Breast epithelium (tissue), 4 donors: ENCODE measurements around the gene GPER1. TPM values are rescaled to one million over a fixed set of nuclear protein-coding genes. Genes with fewer than 3 reads are reported as not detected.

ENCODE experiments used
- DNase-seq, 2 donors: peaks; one replicate each; pipeline ENCODE4 v3.0.0-alpha.2; 2019; ENCODE audit warnings: low spot score in 2 of 2
- H3K27ac ChIP-seq, 2 donors: fragments of 200-600 bp; sonication (generic) in 1 of 2; one replicate each; pipeline ENCODE4 v1.5.1; 2016 to 2019; ENCODE audit warnings: mild to moderate bottlenecking in 1 of 2
- H3K27me3 ChIP-seq, 2 donors: fragments of 200-600 bp; sonication (generic) in 1 of 2; one replicate each; pipeline versions ENCODE4 v1.5.1 to v1.6.0; 2017 to 2019; ENCODE audit warnings: control low read depth in 1 of 2, mild to moderate bottlenecking in 1 of 2
- H3K36me3 ChIP-seq: fragments of 200-600 bp; one replicate; pipeline ENCODE4 v1.5.1; 2019
- H3K4me1 ChIP-seq, 2 donors: fragments of 200-600 bp; sonication (generic); one replicate each; pipeline ENCODE4 v1.5.1; 2016 to 2019; ENCODE audit warnings: control low read depth in 1 of 2
- H3K4me3 ChIP-seq, 3 donors: fragments of 200-600 bp; sonication (generic); 1 replicate in 2 of 3; 2 replicates in 1 of 3; pipeline ENCODE4 v1.5.1; 2016 to 2019; ENCODE audit warnings: mild to moderate bottlenecking in 3 of 3, moderate library complexity in 2 of 3
- H3K9me3 ChIP-seq, 2 donors: fragments of 200-600 bp; sonication (generic) in 1 of 2; one replicate each; pipeline ENCODE4 v1.5.1; 2016 to 2019; ENCODE audit warnings: control low read depth in 1 of 2
- POLR2A ChIP-seq: fragments of 450-650 bp; IDR thresholded peaks from one replicate; pipeline ENCODE4 v1.6.1; 2016; ENCODE audit warnings: antibody characterized with exemption, mild to moderate bottlenecking, moderate library complexity
- POLR2AphosphoS5 ChIP-seq, 3 donors: sonication (generic); formaldehyde crosslinking; IDR thresholded peaks; one replicate each; pipeline ENCODE4 v1.6.1; 2017; ENCODE audit warnings: antibody characterized with exemption in 3 of 3
- intact Hi-C: fragments of 100-400 bp; cut with DNase I; formaldehyde crosslinking; loops from one replicate; pipeline ENCODE4 v1.15.1; 2023; ENCODE audit warnings: low total_unique reads
- total RNA-seq, 3 donors: library from RNA; depleted of rRNA; stranded (reverse); fragments of >200 nt; gene quantifications; one replicate each; pipeline ENCODE4 v1.1.0, GENCODE V29; 2016
- TF ChIP-seq, protein P1 (sequence below), 3 donors: fragments of 450-650 bp; IDR thresholded peaks; one replicate each; pipeline ENCODE4 v1.5.1; 2016 to 2017; ENCODE audit warnings: antibody characterized with exemption in 3 of 3, mild to moderate bottlenecking in 3 of 3, moderate library complexity in 3 of 3

Gene GPER1
- total RNA-seq, 3 donors from 2014 or later = 2.6 to 3.3 (median 3.2) TPM

DNA sequence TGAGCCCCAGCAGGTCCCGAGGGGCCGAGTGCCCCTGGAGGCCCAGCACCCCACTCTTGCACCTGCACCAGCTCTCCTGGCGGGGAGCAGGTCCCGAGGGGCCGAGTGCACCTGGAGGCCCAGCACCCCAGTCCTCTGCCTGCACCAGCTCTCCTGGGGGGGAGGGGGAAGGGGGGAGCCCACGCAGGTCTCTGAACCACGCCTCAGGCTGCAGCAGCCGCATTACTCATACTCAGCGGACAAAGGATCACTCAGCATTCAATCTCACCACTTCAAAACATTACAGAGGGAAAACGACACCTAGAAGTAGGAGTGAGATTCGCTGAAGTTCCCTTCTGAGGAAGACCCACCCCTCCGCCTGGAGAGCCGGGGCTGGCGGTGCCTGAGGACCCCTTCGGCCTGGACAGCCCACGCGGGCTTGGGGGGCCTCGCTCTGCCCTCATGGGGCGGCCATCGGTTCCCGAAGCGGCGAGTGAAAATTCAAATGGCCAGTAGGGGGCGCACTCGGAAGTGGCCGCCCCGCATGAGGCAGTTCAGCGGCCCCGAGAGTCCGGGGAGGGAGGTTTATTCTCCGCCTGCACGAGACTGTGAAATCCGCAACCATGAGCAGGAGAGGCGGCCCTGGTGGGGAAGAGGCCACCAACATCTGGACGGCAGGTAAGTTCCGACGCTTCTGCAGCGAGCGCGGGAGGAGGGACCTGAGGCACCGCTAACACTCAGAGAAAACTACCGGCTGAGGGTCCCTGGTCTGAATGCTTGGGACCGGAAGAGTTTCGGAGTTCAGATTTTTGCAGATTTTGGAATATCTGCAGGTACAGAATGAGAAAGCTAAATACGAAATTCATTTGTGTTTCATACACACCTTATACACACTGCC lies 1.1 kb upstream of the GPER1 start:
- intact Hi-C loops = no loop called here

GRCh38 chr7:1087465-1087814 lies 473 bp upstream of the GPER1 start:
- Histone ChIP-seq H3K4me1 (peaks cover 0 to 17% of the 10 kb centered on the region in 2 donors), H3K27ac (no peak overlapping the region)
- TF ChIP-seq POLR2A (no peak), POLR2AphosphoS5 (IDR thresholded peaks at IDR 0.05) (no peak)
- TF ChIP-seq, protein P1, sequence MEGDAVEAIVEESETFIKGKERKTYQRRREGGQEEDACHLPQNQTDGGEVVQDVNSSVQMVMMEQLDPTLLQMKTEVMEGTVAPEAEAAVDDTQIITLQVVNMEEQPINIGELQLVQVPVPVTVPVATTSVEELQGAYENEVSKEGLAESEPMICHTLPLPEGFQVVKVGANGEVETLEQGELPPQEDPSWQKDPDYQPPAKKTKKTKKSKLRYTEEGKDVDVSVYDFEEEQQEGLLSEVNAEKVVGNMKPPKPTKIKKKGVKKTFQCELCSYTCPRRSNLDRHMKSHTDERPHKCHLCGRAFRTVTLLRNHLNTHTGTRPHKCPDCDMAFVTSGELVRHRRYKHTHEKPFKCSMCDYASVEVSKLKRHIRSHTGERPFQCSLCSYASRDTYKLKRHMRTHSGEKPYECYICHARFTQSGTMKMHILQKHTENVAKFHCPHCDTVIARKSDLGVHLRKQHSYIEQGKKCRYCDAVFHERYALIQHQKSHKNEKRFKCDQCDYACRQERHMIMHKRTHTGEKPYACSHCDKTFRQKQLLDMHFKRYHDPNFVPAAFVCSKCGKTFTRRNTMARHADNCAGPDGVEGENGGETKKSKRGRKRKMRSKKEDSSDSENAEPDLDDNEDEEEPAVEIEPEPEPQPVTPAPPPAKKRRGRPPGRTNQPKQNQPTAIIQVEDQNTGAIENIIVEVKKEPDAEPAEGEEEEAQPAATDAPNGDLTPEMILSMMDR (IDR thresholded peaks at IDR 0.05) = no peak

More for the DNA sequence above, 1.1 kb upstream of the GPER1 start:
- Histone ChIP-seq H3K27ac (no peak overlapping the region), H3K4me1 (peaks cover 0 to 17% of the 10 kb centered on the region in 2 donors), H3K36me3 (no peaks in the 10 kb centered on the region), H3K27me3 (no peaks in the 10 kb centered on the region), H3K4me3 (peak overlapping the region; percentile 36 to 71 (median 46)), H3K9me3 (no peaks in the 10 kb centered on the region)
- TF ChIP-seq, protein P1 (IDR thresholded peaks at IDR 0.05) = peak; percentile 82 to 96 (median 87)
- TF ChIP-seq POLR2A = no peak
- DNase-seq = peak; percentile 28 to 76

DNA sequence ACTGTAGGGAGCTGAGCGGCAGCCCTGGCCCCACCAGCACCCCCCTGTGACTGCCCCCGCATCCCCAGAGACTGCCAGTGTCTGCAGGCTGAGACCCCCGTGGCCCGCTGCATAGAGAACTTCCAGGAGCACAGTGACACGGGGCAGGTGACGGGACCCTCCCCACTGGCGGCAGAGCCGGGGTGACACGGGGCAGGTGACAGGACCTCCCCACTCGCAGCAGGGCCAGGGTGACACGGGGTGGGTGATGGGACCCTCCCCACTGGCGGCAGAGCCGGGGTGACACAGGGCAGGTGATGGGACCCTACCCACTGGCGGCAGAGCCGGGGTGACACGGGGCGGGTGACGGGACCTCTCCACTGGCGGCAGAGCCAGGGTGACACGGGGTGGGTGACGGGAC lies 2.3 kb downstream of the GPER1 start:
- DNase-seq = no peak
- TF ChIP-seq POLR2A (no peak), POLR2AphosphoS5 (IDR thresholded peaks at IDR 0.05) (no peak)
- TF ChIP-seq, protein P1 (IDR thresholded peaks at IDR 0.05) = no peak
- H3K4me1 ChIP-seq = peaks cover 0 to 17% of the 10 kb centered on the region in 2 donors
- H3K27ac ChIP-seq = no peak overlapping the region
- no peaks in the 10 kb centered on the region for H3K27me3 ChIP-seq
- no peaks in the 10 kb centered on the region for H3K36me3 ChIP-seq
- no peaks in the 10 kb centered on the region for H3K9me3 ChIP-seq
- intact Hi-C loops = no loop called here
- H3K4me3 ChIP-seq = no peak overlapping the region

More at GRCh38 chr7:1087465-1087814, 473 bp upstream of the GPER1 start:
- no peak for DNase-seq
- Histone ChIP-seq H3K4me3 (peak overlapping the region; percentile 36 to 71 (median 46)), H3K36me3 (no peaks in the 10 kb centered on the region), H3K27me3 (no peaks in the 10 kb centered on the region), H3K9me3 (no peaks in the 10 kb centered on the region)
- intact Hi-C loops = no loop called here

DNA sequence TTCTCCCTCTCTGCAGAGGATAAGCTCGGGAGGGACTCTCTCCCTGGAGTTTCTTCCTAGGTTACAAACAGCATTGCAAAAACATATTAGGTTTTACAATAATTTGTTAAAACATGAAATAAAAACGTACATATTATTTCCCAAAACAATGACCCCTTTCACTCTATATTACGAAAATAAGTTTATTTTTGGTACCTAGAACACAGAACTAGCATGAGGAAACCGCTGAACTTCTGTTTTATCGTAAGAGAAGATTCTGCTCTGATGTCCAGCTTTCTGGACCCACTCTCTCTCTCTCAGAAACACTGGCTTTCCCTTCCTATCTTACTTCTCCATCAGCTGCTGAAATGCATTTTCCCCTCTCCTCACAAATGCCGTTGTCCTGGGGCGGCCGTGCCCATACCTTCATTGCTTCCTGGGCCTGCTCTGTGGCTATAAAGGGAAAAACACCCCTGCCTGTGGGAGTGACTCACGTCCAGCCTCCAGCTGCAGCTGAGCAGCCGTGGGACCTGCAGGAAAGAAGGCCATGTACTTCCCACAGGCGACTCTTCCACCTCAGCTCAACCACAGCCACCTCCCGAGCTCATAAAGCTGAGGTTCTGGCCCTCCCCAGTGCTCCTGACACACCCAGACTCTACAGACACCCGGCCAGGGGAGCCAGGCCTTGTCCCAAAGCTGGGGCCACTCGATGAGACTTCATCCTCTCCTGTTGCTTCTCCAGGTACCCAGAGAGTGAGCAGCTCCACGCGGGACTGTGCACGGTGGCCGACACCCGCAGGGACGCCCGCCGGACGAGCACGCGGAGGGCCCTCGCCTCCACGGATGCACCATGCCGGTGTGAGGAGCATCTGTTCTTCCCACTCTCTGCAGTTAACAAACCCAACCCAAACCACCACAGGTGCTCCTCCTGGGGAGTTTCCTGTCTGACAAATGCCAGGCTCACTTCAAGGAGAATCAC lies 3.1 kb downstream of the GPER1 start:
- DNase-seq = no peak
- H3K27ac ChIP-seq = no peak overlapping the region
- intact Hi-C loops = no loop called here
- no peaks in the 10 kb centered on the region for H3K9me3 ChIP-seq
- no peaks in the 10 kb centered on the region for H3K36me3 ChIP-seq
- no peaks in the 10 kb centered on the region for H3K27me3 ChIP-seq
- H3K4me3 ChIP-seq = no peak overlapping the region
- TF ChIP-seq, protein P1 (IDR thresholded peaks at IDR 0.05) = no peak
- no peak for TF ChIP-seq POLR2A
- TF ChIP-seq POLR2AphosphoS5 (IDR thresholded peaks at IDR 0.05) = no peak
- peaks cover 0 to 17% of the 10 kb centered on the region in 2 donors for H3K4me1 ChIP-seq
